8988T (cell line): ENCODE measurements around the gene TFDP1.
"Not testable (repeated sequence)": the region's sequence is repeated elsewhere in the genome, so short reads cannot be mapped to it uniquely, and the experiment has no call there.

Source experiments
- DNase-seq: peaks from one replicate; pipeline ENCODE4 v3.0.0; 2011

The TFDP1 gene

DNA sequence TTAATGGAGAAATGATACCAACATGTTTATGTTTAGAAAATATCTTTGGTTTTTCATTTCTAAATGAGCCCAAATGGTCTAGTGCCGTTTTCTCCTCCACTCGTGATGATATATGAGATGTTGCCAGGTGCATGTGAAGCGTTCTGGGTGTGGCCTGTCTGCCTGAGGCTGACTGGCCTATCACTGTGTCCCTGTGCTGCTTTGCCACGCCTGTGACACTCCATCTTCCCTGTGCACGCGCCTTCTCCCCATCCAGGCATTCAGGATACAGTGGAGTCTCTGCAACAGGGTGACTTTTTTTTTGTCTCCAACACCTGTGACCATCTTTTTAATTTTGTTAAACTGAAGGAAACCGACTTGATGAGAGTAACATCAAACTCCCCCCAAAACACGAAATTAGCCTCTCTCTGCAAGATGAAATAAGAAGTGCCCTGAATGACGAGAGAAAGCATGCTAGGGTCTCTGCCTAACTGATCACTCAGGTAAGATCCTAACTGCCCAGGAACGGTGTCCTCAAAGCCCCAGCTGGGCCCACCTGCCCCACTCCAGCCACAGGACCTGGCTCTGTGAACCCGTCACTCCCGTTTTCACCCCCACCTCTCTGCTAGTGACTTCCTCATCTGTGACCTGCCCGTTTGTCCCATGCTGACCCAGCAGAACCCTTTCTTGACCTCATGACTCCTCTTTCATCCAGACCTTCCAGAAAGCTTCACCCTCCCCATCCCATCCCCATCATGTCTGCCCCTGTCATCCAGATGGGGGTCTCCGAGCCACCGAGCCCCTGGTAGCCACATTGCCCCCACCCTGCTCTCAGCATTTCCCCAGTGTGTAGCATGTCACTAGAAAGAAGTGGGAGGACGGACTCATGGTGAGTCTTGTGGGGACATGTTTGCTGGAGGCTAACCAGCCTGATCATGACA is 33.2 kb upstream of the TFDP1 start:
- no peak for DNase-seq

DNA sequence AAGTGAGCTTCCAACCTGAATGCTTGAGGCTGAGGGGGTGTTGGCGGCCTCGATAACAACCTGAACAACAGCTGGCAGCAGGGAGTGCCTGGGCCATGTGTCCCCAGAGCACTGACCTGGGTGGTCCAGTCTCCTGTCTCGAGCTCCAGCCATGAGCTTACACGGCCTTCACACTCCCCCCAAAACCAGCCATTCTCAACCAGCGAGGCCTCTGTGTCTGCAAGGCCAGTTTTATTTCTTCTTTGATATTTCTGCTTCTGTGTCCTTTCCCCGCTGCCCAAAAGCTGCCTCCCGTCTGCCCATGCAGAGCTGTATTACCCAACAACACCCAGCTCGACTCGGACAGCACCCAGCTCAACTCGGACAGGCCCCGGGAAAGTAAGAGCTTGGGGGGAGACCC is 32.5 kb upstream of the TFDP1 start:
- no peak for DNase-seq

DNA sequence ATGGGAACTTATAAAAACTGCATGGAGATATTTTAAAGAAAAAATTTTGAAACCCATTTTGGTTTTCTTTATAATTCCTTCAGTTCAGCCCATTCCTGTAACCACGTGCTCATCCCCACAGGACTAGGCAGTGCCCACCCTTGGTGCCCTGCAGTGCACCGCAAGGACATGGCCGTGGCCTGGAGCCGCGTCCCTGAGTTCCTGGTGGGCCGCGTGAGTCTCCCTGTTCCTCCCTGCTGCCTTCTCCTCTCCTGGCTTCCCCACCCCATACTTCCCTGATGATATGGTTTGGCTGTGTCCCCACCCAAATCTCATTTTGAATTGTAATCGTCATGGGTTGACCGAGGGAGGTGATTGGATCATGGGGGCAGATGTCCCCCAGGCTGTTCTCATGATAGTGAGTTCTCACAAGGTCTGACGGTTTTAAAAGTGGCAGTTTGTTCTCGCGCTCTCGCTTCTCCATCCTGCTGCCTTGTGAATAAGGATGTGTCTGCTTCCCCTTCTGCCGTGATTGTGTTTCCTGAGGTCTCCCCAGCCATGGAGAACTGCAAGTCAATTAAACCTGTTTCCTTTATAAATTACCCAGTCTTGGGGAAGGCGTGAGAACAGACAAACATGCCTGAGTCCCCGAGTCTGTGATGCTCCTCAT is 31.6 kb upstream of the TFDP1 start:
- DNase-seq: no peak

DNA sequence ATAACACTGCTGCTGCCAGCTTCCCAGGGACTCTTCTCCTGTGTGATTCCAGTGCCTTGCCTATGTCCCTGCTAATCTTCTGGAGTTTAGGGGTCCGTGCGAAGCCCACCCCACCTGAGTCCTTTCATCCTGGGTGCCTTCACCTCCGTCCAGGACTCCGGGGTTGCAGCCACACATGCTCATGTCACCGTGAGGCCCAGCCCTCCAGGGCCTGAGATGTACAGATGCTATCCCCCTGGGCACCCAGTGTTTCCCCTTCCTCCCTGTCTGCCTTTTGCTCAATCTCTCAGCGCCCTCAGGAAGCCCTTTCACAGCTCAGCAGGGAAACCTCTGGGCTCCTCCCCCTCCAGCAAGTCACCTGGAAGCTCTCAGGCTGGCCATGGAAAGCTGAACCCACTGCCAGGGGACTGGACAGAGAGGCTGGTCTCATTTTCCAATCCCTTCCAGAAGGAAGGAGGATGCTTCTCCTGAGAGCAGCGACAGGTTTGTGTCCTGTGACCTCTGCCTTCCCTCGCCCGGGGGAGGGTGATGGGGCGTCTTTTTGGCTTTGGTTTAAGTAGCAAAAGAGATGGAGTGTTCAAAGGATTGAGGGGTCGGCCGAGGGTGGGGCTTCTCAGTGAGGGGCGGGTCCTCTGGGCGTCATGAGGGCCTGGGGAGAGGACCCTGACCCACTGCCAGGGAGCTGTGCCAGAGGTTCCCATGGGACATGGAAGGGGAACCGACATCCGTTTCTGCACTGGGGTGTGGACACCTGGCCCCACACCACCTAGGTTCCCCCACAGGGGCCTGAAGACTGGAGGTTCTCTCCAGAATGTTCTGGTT is 30.8 kb upstream of the TFDP1 start:
- no peak for DNase-seq

DNA sequence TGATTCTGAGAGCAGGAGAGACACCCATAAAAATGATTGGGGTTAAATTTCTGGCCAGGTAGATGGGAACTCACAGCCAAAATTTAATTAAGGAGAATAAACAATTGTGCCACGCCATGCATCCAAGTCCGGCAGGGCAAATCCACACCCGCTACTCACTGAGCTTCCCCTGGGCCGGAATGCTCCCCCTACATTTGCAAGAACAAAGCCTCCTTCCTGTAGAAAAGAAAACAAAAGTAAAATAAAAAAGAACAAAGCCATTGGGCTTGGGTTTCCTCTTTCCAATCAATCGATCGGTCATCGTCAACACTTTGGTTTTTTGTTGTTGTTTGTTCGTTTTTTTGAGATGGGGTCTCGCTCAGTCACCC is 30.2 kb upstream of the TFDP1 start:
- DNase-seq: no peak

DNA sequence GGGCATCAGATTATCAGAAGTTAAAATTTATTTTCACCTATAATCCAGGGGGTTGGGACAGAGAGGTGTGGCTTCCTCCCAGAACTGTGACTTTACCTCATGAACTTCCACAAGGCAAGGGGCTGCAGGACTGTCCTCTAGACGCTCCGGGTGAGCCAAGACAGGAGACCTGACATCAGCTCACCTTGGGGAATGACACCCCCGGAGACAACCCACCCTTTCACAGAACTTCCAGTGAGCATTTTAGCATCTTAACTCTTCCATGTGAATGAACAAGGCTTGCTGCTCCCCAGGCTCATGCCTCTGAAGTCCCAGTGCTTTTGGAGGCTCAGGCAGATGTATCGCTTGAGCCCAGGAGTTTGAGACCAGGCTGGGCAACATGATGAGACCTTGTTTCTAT is 29.4 kb upstream of the TFDP1 start:
- no peak for DNase-seq

DNA sequence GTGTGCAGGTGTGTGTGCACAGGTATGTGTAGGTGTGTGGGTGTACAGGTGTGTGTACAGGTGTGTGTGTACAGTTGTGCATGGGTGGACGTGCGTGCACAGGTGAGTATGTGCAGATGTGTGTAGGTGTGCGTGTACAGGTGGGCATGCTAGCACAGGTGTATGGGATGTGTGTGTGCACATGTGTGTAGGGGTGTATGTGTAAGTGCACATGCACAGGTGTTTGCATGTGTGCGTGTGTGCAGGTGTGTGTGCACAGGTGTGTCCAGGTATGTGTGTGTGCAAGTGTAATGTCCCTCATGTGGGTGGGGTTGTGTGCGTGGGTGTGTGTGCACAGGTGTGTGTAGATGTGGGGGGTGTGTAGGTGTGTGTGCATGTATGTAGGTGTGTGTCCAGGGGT is 27.5 kb upstream of the TFDP1 start:
- DNase-seq: no peak

DNA sequence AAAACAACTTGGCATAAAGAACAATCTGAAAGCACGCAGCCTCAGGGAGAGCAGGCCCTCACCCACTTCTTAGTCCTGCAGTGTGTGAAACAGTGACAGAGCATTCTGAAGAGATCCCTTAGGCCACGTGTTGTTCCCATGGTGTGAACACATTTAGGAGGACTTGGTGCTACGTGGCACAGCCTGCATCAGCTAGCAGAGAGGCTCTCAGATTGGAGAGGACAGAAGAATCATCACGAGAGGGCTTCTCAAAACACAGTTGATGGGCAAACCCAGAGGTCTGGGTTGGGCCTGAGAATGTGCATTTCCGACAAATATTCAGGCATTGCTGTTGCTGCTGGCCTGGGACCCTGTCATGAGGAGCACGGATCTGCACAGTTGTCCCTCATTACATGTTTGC is 26.1 kb upstream of the TFDP1 start:
- no peak for DNase-seq

DNA sequence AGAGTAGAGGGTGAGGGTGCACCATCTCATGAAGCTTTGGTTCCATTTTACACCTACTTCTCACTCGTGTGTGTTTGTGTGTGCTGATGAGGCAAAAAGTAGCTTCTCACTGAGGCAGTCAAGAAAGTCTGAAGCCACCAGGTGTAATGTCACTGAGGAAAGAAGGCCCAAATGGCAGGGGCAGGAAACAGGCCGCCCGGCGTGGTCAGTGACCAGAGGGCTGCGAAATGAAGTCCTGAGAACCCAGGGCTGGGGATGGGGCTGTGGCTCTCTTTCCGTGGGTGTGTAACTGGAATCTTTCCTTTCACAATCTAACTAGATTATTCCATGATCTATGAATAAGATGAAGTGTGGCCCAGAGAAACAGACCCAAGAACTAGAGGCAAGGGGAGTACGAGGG is 25.5 kb upstream of the TFDP1 start:
- DNase-seq: no peak

DNA sequence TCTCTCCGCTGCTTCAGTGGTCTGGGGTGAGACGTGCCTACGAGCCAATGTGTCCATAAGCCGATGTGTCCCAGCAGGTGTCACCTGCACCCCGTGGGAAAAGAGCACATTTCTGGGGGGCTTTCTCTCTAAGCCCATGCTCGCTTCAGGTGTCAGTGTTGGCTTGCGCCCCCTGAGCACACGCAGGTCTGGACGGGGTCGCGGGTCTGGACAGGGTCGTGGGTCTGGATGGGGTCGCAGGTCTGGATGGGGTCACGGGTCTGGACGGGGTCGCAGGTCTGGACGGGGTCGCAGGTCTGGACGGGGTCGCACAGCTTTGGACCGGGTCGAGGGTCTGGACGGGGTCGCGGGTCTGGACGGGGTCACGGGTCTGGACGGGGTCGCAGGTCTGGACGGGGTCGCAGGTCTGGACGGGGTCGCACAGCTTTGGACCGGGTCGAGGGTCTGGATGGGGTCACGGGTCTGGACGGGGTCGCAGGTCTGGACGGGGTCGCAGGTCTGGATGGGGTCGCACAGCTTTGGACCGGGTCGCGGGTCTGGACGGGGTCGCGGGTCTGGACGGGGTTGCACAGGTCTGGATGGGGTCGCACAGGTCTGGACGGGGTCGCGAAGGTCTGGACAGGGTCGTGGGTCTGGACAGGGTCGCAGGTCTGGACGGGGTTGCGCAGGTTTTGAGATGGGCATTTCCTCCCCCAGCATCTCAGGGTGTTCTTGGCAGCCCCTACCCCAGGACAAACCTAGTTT is 24.5 kb upstream of the TFDP1 start:
- no peak for DNase-seq

DNA sequence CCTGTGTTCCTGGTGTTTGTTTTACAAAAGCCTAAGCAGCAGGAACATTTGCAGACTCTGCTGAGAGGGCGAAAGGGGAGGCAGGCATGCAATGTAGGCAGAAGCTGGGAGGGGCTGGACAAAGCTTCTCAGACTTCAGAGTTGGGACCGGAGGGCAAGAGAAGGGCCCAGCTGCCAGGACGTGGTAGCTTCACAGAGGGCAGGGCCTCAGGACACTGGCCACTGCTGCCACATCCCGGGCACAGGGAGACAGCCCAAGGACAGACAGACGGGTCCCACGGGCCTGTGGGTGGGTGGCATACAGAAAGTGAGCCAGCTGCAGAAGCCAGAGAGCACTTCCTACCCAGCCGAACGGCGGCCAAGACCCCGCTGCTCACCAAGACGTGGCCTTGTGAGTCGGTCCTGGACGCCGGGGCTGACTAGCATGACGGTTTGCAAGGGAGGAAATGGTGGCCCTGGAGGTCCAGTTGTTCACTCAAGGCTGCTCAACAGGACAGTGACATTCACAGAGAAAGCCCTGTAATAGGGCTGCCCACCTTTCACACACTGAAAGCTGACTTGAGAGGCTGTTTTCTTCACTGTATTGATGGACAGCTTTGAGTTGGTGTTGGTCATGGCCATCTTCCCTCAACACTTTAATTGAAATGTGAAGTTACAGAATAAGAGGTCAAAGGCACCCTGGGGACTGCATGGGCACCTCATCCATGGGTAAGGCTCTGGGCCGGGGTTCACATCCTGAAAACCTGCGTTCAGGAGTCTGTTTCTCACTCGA is 23.7 kb upstream of the TFDP1 start:
- no peak for DNase-seq

DNA sequence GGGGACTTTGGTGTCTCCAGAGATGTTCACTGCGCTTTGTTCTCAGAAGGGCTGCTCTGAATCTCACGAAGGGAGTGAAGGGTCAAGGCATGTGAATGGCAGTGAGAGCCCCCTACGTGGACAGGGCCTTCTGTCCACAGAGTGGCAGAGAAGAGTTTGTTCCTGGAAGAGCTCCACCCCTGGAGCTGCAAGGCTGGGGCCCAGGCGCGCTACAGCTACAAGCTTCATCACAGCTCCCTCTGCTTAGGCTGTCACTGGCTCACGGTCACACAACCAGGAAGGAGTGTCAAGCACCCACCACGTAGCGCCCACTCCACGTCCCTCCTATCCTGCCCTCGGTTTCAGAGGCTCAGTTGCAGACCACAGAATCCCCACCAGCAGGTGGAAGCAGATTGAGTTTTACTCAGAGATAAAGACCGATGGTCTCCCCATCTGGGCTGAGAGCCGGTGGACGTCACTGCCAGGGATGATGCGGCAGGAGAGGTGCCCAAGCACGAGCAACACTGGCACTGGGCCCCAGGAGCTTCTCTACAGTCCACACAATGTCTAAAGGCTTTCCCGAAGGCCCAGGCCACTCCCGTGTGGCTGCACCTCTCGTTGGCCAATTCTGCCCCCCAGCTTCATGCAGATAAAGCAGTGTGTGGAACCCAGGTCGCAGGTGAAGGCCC is 23.0 kb upstream of the TFDP1 start:
- DNase-seq: no peak

DNA sequence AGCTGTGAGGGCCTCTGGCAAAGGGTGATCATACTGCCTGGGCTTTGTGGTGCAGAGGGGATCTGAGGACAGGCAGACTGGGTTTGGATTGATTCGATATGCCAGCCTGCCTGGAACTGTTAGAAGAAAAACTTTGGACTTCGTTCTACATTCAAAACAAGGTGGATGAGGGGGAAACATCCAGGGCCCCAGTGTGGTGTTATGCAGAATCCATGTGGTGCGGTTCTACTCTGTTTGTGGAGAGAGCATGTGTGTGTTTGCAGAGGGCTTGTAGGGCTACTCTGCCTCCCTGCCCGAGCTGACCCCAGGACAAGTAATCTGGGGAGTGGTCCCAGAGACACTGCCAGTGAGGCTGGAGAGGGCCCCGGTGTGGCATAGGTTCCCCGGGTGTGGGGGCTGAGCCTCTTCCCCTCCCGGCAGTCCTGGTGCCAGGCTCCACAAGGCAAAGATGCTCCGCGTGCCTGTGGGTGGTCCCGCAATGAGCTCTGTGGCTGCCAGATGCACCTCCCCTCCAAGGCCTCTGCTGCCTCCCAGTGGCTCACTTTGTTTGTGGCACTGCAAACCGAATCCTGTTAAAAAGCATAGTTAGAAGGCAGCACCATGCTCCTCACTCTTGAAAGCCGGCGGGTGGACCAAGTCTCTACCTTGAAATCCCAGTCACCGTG is 22.3 kb upstream of the TFDP1 start:
- peak; percentile 80 for DNase-seq

DNA sequence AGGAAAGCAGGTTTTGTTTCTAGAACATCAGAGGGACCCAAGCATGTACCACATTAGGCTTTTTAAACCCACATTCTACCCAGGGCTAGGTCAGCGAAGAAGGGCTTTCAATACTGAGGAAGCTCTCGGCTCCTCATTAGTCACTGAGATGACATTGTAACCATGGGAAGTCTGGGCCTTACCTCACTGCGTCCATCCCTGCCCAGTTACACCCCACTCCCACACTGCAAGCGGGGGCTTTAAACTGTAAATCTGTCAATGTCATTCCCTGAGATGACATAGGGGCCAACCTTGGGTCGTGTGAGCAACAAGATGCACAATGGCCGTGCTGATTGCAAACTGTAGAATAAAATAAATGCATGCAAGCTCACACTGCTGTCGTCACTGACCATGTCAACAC is 21.7 kb upstream of the TFDP1 start:
- DNase-seq: no peak

DNA sequence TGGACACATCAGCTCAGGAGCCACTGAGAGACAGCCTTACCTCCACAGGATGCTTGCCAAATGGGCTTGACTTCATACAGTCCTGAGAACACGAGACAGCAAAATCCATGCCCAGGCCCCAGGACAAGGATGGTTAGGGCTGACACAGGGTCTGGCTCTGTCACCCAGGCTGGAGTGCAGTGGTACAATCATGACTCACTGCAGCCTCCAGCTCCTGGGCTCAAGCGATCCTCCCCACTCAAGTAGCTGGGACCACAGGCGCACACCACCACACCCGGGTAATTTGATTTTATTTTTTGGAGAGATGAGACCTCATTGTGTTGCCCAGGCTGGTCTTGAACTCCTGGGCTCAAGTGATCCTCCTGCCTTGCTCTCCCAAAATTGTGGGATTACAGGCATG is 21.0 kb upstream of the TFDP1 start:
- not testable (repeated sequence) for DNase-seq

DNA sequence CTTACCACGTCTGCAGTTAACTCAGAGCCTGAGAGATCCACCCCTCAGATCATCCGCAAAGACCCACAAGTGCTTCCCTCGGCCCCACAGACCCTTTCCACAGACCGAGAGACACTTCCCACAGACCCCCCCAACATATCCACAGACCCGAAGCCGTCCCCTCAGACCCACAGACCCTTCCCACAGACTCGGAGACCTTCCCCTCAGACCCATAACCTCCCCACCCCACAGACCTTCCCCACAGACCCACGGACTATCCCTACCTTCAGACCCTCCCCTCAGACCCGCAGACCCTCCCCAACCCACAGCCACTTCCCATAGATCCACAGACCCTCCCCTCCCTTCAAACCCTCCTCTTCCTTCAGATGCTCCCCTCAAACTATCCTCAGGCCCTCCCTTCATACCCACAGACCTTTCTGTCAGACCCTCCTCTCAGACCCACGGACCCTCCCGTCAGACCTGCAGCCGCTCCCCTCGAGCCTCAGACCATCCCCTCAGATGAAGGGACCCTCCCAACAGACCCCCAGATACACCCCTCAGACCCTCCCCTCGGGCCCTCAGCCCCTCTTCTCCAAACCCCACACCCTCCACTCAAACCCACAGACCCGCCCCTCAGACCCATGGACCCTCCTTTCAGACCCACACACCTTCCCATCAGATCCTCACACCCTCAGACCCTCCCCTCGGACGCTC is 20.1 kb upstream of the TFDP1 start:
- no peak for DNase-seq

DNA sequence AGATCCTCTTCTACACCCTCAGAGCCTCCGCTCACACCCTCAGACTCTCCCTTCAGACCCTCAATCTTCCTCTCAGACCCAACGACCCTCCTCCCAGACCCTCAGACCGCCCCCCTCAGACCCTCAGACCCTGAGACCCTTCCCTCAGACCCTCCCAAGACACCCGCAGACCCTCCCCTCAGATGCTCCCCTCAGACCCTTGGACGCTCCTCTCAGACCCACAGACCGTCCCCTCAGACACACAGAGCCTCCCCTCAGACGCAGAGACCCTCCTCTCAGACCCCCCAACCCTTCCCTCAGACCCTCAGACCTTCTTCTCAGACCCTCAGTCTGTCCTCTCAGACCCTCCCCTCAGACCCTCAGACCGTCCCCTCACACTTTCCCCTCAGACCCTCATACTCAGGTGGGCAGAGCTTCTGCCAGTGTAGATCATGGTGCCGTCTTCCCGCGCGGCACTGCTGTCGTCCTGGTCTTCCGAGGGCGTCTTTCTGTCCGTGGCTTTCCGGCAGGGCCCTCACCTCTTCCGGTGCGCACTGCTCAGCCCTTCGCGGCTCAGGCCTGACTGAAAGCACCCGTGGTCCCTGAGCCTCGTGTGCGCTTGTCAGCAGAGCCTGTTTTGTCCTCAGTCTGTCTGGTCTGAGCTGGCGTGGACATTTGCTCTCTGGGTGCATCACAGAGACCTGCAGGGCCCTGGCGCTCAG is 18.9 kb upstream of the TFDP1 start:
- no peak for DNase-seq

DNA sequence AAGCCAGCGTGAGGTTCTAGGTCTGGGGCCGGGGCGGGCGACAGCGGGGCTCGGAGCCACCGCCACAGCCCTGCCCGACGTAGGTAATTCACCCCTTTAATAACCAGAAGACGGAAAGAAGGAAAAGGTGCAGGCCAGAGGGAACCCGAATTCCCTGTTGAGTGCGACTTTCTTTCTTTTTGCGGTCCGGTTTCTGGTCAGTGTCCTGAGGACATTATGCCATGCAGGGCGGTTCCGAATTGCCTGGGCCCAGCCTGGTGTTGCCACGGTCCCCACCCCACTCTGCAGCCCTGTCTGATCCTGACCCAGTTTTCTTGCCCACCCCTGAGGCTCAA is 18.4 kb upstream of the TFDP1 start:
- DNase-seq: no peak

DNA sequence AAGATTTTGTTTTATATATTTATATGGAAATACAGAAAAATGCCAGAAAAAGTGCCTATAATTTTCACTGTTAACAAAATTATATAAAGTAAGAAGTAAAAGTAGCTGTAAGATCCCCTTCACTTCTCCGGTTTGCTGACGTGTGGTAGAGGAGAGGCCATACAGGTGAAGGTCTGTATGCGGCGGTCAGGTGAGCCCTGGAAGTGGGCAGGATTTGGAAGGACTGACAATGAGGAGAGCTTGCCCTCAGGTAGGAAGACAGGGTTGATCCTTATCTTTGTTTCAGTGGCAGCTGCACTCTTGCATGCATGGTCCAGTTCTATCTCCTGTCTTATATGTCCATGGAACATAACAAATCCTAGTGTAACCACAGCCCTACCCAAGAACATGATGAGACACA is 16.9 kb upstream of the TFDP1 start:
- no peak for DNase-seq

DNA sequence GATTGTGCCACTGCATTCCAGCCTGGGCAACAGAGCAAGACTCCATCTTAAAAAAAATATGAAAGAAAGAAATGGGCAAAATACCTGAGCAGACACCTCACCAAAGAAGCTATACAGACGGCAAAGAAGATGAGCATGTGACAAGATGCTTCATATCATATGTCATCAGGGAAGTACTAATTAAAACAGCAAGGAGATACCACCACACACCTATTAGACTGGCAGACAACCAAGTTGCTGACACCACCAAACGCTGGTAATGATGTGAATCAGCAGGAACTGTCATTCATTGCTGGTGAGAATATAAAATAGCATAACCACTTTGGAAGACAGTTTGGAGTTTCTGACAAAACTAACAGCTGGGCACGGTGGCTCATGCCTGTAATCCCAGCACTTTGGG is 11.5 kb upstream of the TFDP1 start:
- no peak for DNase-seq
